Stimulated activated naive CD8-positive, alpha-beta T cell treated with anti-CD3 and anti-CD28 coated beads, Interleukin-15, amount 100 ng/mL, for 72 hours (primary cell): ENCODE measurements around the gene TEX54.
A peak's percentile ranks its signal among the peaks of the same experiment; 100 is the strongest.
"Not testable (repeated sequence)": the region's sequence is repeated elsewhere in the genome, so short reads cannot be mapped to it uniquely, and the experiment has no call there.

Experiments
- ATAC-seq: fragments of 150-1000 bp; cut with Tn5 transposase; 2 replicates; pipeline ENCODE4 v1.10.0; 2021; ENCODE audit warnings: mild to moderate bottlenecking, moderate library complexity
- DNase-seq, 2 donors: peaks; one replicate each; pipeline ENCODE4 v3.0.0; 2021 to 2022
- H3K27ac Mint-ChIP-seq, 2 donors: one replicate each; pipeline ENCODE4 v1.8.0; 2022; ENCODE audit warnings: mild to moderate bottlenecking in 2 of 2, mixed read lengths in 2 of 2, moderate library complexity in 2 of 2
- H3K27me3 Mint-ChIP-seq: one replicate; pipeline ENCODE4 v1.8.0; 2022; ENCODE audit warnings: mixed read lengths
- H3K4me1 Mint-ChIP-seq: one replicate; pipeline ENCODE4 v1.8.0; 2022; ENCODE audit warnings: mild to moderate bottlenecking, mixed read lengths
- H3K4me3 Mint-ChIP-seq, 2 donors: one replicate each; pipeline ENCODE4 v1.8.0; 2022; ENCODE audit warnings: mild to moderate bottlenecking in 2 of 2, mixed read lengths in 2 of 2, moderate library complexity in 1 of 2
- H3K9me3 Mint-ChIP-seq, 2 donors: one replicate each; pipeline ENCODE4 v1.8.0; 2022; ENCODE audit warnings: mixed read lengths in 2 of 2

The TEX54 gene

GRCh38 chr11:62832336-62833234, at the start of gene TEX54:
Gene TEX54, minus strand, starts transcription at chr11:62832841.
- no peaks in the 10 kb centered on the region for H3K9me3 Mint-ChIP-seq
- ATAC-seq, result peak; percentile 24
- no peaks in the 10 kb centered on the region for H3K27me3 Mint-ChIP-seq
- peak within 1 kb of the TSS; percentile 98 to 100 for H3K27ac Mint-ChIP-seq
- DNase-seq, result no peak
- H3K4me3 Mint-ChIP-seq, result peak within 1 kb of the TSS; percentile 91
- peaks cover 71% of the 10 kb centered on the region for H3K4me1 Mint-ChIP-seq

- H3K4me3 Mint-ChIP-seq, result peak overlapping the region; percentile 94
- H3K27me3 Mint-ChIP-seq, result no peaks in the 10 kb centered on the region
- H3K9me3 Mint-ChIP-seq, result no peaks in the 10 kb centered on the region
- DNase-seq (peak in 1 of 2 donors; percentile 39), ATAC-seq (no peak)
- peak overlapping the region; percentile 100 for H3K27ac Mint-ChIP-seq
- peaks cover 69% of the 10 kb centered on the region for H3K4me1 Mint-ChIP-seq
Observed at GRCh38 chr11:62882431-62882749, 49.7 kb upstream of the TEX54 start.

GRCh38 chr11:62881579-62882430, 49.2 kb upstream of the TEX54 start:
- Mint-ChIP-seq H3K4me1 (peaks cover 63% of the 10 kb centered on the region), H3K27ac (peak overlapping the region; percentile 100), H3K4me3 (peak overlapping the region; percentile 94), H3K27me3 (no peaks in the 10 kb centered on the region), H3K9me3 (no peaks in the 10 kb centered on the region)
- ATAC-seq, result peak; percentile 74
- DNase-seq, result peak; percentile 93 to 97

GRCh38 chr11:62880803-62881578, 48.4 kb upstream of the TEX54 start, which contains the start of gene SLC3A2:
Gene SLC3A2, plus strand, starts transcription at chr11:62880896. Its CDS starts 128 bp downstream, at chr11:62881024.
- H3K4me1 Mint-ChIP-seq, result peaks cover 58% of the 10 kb centered on the region
- peak within 1 kb of the TSS; percentile 100 for H3K27ac Mint-ChIP-seq
- no peaks in the 10 kb centered on the region for H3K27me3 Mint-ChIP-seq
- peak; percentile 85 for ATAC-seq
- peak; percentile 90 to 92 for DNase-seq
- no peaks in the 10 kb centered on the region for H3K9me3 Mint-ChIP-seq
- H3K4me3 Mint-ChIP-seq, result peak within 1 kb of the TSS; percentile 94

GRCh38 chr11:62880231-62880802, 47.7 kb upstream of the TEX54 start:
- ATAC-seq (peak; percentile 29), DNase-seq (peak in 1 of 2 donors; percentile 63)
- Mint-ChIP-seq H3K4me3 (peak overlapping the region; percentile 94), H3K27ac (peak overlapping the region; percentile 100), H3K9me3 (no peaks in the 10 kb centered on the region), H3K4me1 (peaks cover 52% of the 10 kb centered on the region), H3K27me3 (no peaks in the 10 kb centered on the region)

- H3K4me1 Mint-ChIP-seq, result peaks cover 44% of the 10 kb centered on the region
- no peaks in the 10 kb centered on the region for H3K27me3 Mint-ChIP-seq
- ATAC-seq, result no peak
- no peaks in the 10 kb centered on the region for H3K9me3 Mint-ChIP-seq
- H3K27ac Mint-ChIP-seq, result peak overlapping the region; percentile 100
- DNase-seq, result no peak
- peak overlapping the region; percentile 94 for H3K4me3 Mint-ChIP-seq
Observed at GRCh38 chr11:62879235-62879978, 46.8 kb upstream of the TEX54 start.

GRCh38 chr11:62876712-62877111, 44.1 kb upstream of the TEX54 start:
- DNase-seq, result no peak
- H3K4me3 Mint-ChIP-seq, result no peak overlapping the region
- no peaks in the 10 kb centered on the region for H3K9me3 Mint-ChIP-seq
- H3K27ac Mint-ChIP-seq, result no peak overlapping the region
- H3K27me3 Mint-ChIP-seq, result no peaks in the 10 kb centered on the region
- ATAC-seq, result no peak
- peaks cover 19% of the 10 kb centered on the region for H3K4me1 Mint-ChIP-seq

- H3K27ac Mint-ChIP-seq, result no peak overlapping the region
- H3K4me1 Mint-ChIP-seq, result peaks cover 14% of the 10 kb centered on the region
- ATAC-seq (no peak), DNase-seq (no peak)
- no peaks in the 10 kb centered on the region for H3K27me3 Mint-ChIP-seq
- no peak overlapping the region for H3K4me3 Mint-ChIP-seq
- no peaks in the 10 kb centered on the region for H3K9me3 Mint-ChIP-seq
Observed at GRCh38 chr11:62875698-62876478, 43.2 kb upstream of the TEX54 start.

- Mint-ChIP-seq H3K9me3 (no peaks in the 10 kb centered on the region), H3K4me3 (no peak overlapping the region), H3K27me3 (no peaks in the 10 kb centered on the region), H3K4me1 (peaks cover 7% of the 10 kb centered on the region), H3K27ac (peak overlapping the region in 1 of 2 donors; percentile 15)
- DNase-seq, result no peak
- ATAC-seq, result no peak
Observed at GRCh38 chr11:62874851-62875250, 42.2 kb upstream of the TEX54 start.

GRCh38 chr11:62865635-62866034, 33.0 kb upstream of the TEX54 start:
- Mint-ChIP-seq H3K4me1 (peaks cover 24% of the 10 kb centered on the region), H3K9me3 (no peaks in the 10 kb centered on the region), H3K4me3 (no peak overlapping the region), H3K27me3 (no peaks in the 10 kb centered on the region), H3K27ac (no peak overlapping the region)
- no peak for ATAC-seq
- DNase-seq, result no peak

GRCh38 chr11:62863687-62864335, 31.2 kb upstream of the TEX54 start:
- Mint-ChIP-seq H3K4me1 (peaks cover 40% of the 10 kb centered on the region), H3K9me3 (no peaks in the 10 kb centered on the region), H3K4me3 (no peak overlapping the region), H3K27ac (no peak overlapping the region), H3K27me3 (no peaks in the 10 kb centered on the region)
- DNase-seq (no peak), ATAC-seq (no peak)

- peaks cover 60% of the 10 kb centered on the region for H3K4me1 Mint-ChIP-seq
- H3K27me3 Mint-ChIP-seq, H3K9me3 Mint-ChIP-seq, DNase-seq, H3K27ac Mint-ChIP-seq, H3K4me3 Mint-ChIP-seq, ATAC-seq: not testable (repeated sequence)
Observed at GRCh38 chr11:62861564-62862192, 29.0 kb upstream of the TEX54 start.
